Measurements from ENCODE around the gene PRKCE.

Gene PRKCE

GRCh38 chr2:45651415-45652089 is at the start of gene PRKCE:
Gene PRKCE, plus strand, starts transcription at chr2:45651675.
- peaks cover 7% of the 10 kb centered on the region for H3K36me3 Mint-ChIP-seq (ENCODE audit: low read depth)
- H3K27me3 Mint-ChIP-seq = peaks cover 20% of the 10 kb centered on the region
- H3K4me3 Mint-ChIP-seq = peak within 1 kb of the TSS; percentile 90
- H3K27ac Mint-ChIP-seq = peak within 1 kb of the TSS; percentile 89
- intact Hi-C loops (cut with micrococcal nuclease) = no loop called here
- peaks cover 32% of the 10 kb centered on the region for H3K4me1 Mint-ChIP-seq (ENCODE audit: low read depth)
- H3K9me3 Mint-ChIP-seq = no peaks in the 10 kb centered on the region

GRCh38 chr2:45602624-45603023 is 48.9 kb upstream of the PRKCE start:
- no peaks in the 10 kb centered on the region for H3K27me3 Mint-ChIP-seq
- peaks cover 64% of the 10 kb centered on the region for H3K36me3 Mint-ChIP-seq (ENCODE audit: low read depth)
- H3K9me3 Mint-ChIP-seq = no peaks in the 10 kb centered on the region
- H3K4me3 Mint-ChIP-seq = no peak overlapping the region
- H3K4me1 Mint-ChIP-seq (ENCODE audit: low read depth) = peaks cover 21% of the 10 kb centered on the region
- intact Hi-C loops (cut with micrococcal nuclease) = no loop called here
- peak overlapping the region; percentile 45 for H3K27ac Mint-ChIP-seq

GRCh38 chr2:45605116-45605515 is 46.4 kb upstream of the PRKCE start:
- Mint-ChIP-seq H3K9me3 (no peaks in the 10 kb centered on the region), H3K27me3 (no peaks in the 10 kb centered on the region), H3K4me1 (ENCODE audit: low read depth) (peaks cover 39% of the 10 kb centered on the region), H3K4me3 (no peak overlapping the region), H3K27ac (no peak overlapping the region), H3K36me3 (ENCODE audit: low read depth) (peaks cover 39% of the 10 kb centered on the region)
- intact Hi-C loops (cut with micrococcal nuclease) = no loop called here

GRCh38 chr2:45606796-45607195 is 44.7 kb upstream of the PRKCE start:
- H3K4me1 Mint-ChIP-seq (ENCODE audit: low read depth) = peaks cover 40% of the 10 kb centered on the region
- no peaks in the 10 kb centered on the region for H3K27me3 Mint-ChIP-seq
- intact Hi-C loops (cut with micrococcal nuclease) = no loop called here
- no peaks in the 10 kb centered on the region for H3K9me3 Mint-ChIP-seq
- H3K27ac Mint-ChIP-seq = no peak overlapping the region
- H3K36me3 Mint-ChIP-seq (ENCODE audit: low read depth) = peaks cover 31% of the 10 kb centered on the region
- no peak overlapping the region for H3K4me3 Mint-ChIP-seq

GRCh38 chr2:45607701-45608100 is 43.8 kb upstream of the PRKCE start:
- peaks cover 37% of the 10 kb centered on the region for H3K4me1 Mint-ChIP-seq (ENCODE audit: low read depth)
- no peaks in the 10 kb centered on the region for H3K9me3 Mint-ChIP-seq
- no peak overlapping the region for H3K4me3 Mint-ChIP-seq
- no peak overlapping the region for H3K27ac Mint-ChIP-seq
- H3K36me3 Mint-ChIP-seq (ENCODE audit: low read depth) = peaks cover 27% of the 10 kb centered on the region
- no peaks in the 10 kb centered on the region for H3K27me3 Mint-ChIP-seq
- intact Hi-C loops (cut with micrococcal nuclease) = no loop called here

GRCh38 chr2:45610281-45611019 is 41.0 kb upstream of the PRKCE start:
- intact Hi-C loops (cut with micrococcal nuclease) = loop anchor here (2.0 kb wide), 1 partner anchor 26 kb away; no protein-coding TSS in a partner anchor

GRCh38 chr2:45611020-45611859 is 40.2 kb upstream of the PRKCE start, which contains the start of gene SRBD1:
Gene SRBD1, minus strand, starts transcription at chr2:45611267. Its CDS starts 5,826 bp downstream, at chr2:45605441.
- Mint-ChIP-seq H3K27me3 (no peaks in the 10 kb centered on the region), H3K36me3 (ENCODE audit: low read depth) (peaks cover 8% of the 10 kb centered on the region), H3K9me3 (no peaks in the 10 kb centered on the region), H3K4me3 (peak within 1 kb of the TSS; percentile 96), H3K27ac (peak within 1 kb of the TSS; percentile 97), H3K4me1 (ENCODE audit: low read depth) (peaks cover 31% of the 10 kb centered on the region)
- intact Hi-C loops (cut with micrococcal nuclease) = loop anchor here (2.0 kb wide), 1 partner anchor 26 kb away; no protein-coding TSS in a partner anchor

More at GRCh38 chr2:45610281-45611019, 41.0 kb upstream of the PRKCE start:
- peaks cover 8% of the 10 kb centered on the region for H3K36me3 Mint-ChIP-seq (ENCODE audit: low read depth)
- peaks cover 31% of the 10 kb centered on the region for H3K4me1 Mint-ChIP-seq (ENCODE audit: low read depth)
- peak overlapping the region; percentile 96 for H3K4me3 Mint-ChIP-seq
- no peaks in the 10 kb centered on the region for H3K27me3 Mint-ChIP-seq
- no peaks in the 10 kb centered on the region for H3K9me3 Mint-ChIP-seq
- H3K27ac Mint-ChIP-seq = peak overlapping the region; percentile 97

- Mint-ChIP-seq H3K27ac (peak overlapping the region; percentile 97), H3K4me3 (no peak overlapping the region)
- intact Hi-C loops (cut with micrococcal nuclease) = no loop called here
These were observed 39.2 kb upstream of the PRKCE start for GRCh38 chr2:45612285-45612684.

GRCh38 chr2:45612731-45613130 is 38.7 kb upstream of the PRKCE start:
- no peaks in the 10 kb centered on the region for H3K9me3 Mint-ChIP-seq
- H3K4me3 Mint-ChIP-seq = no peak overlapping the region
- no peaks in the 10 kb centered on the region for H3K27me3 Mint-ChIP-seq
- intact Hi-C loops (cut with micrococcal nuclease) = no loop called here
- H3K27ac Mint-ChIP-seq = no peak overlapping the region
- peaks cover 23% of the 10 kb centered on the region for H3K4me1 Mint-ChIP-seq (ENCODE audit: low read depth)
- peaks cover 8% of the 10 kb centered on the region for H3K36me3 Mint-ChIP-seq (ENCODE audit: low read depth)

More at GRCh38 chr2:45612285-45612684, 39.2 kb upstream of the PRKCE start:
- Mint-ChIP-seq H3K27me3 (no peaks in the 10 kb centered on the region), H3K36me3 (ENCODE audit: low read depth) (peaks cover 8% of the 10 kb centered on the region), H3K9me3 (no peaks in the 10 kb centered on the region), H3K4me1 (ENCODE audit: low read depth) (peaks cover 26% of the 10 kb centered on the region)

GRCh38 chr2:45614330-45614729 is 37.1 kb upstream of the PRKCE start:
- intact Hi-C loops (cut with micrococcal nuclease) = no loop called here
- H3K27me3 Mint-ChIP-seq = no peaks in the 10 kb centered on the region
- H3K9me3 Mint-ChIP-seq = no peaks in the 10 kb centered on the region
- peaks cover 8% of the 10 kb centered on the region for H3K36me3 Mint-ChIP-seq (ENCODE audit: low read depth)
- H3K27ac Mint-ChIP-seq = no peak overlapping the region
- H3K4me3 Mint-ChIP-seq = no peak overlapping the region
- peaks cover 9% of the 10 kb centered on the region for H3K4me1 Mint-ChIP-seq (ENCODE audit: low read depth)

GRCh38 chr2:45614871-45615415 is 36.5 kb upstream of the PRKCE start:
- H3K36me3 Mint-ChIP-seq (ENCODE audit: low read depth) = peaks cover 8% of the 10 kb centered on the region
- H3K4me1 Mint-ChIP-seq (ENCODE audit: low read depth) = peaks cover 3% of the 10 kb centered on the region
- H3K27ac Mint-ChIP-seq = no peak overlapping the region
- no peak overlapping the region for H3K4me3 Mint-ChIP-seq
- no peaks in the 10 kb centered on the region for H3K27me3 Mint-ChIP-seq
- intact Hi-C loops (cut with micrococcal nuclease) = no loop called here
- no peaks in the 10 kb centered on the region for H3K9me3 Mint-ChIP-seq

- intact Hi-C loops (cut with micrococcal nuclease) = no loop called here
- Mint-ChIP-seq H3K4me1 (ENCODE audit: low read depth) (no peaks in the 10 kb centered on the region), H3K27ac (no peak overlapping the region), H3K9me3 (no peaks in the 10 kb centered on the region), H3K36me3 (ENCODE audit: low read depth) (no peaks in the 10 kb centered on the region), H3K4me3 (no peak overlapping the region), H3K27me3 (no peaks in the 10 kb centered on the region)
These were observed 34.6 kb upstream of the PRKCE start for GRCh38 chr2:45616658-45617411.

GRCh38 chr2:45617496-45617895 is 34.0 kb upstream of the PRKCE start:
- no peaks in the 10 kb centered on the region for H3K27me3 Mint-ChIP-seq
- H3K4me3 Mint-ChIP-seq = no peak overlapping the region
- H3K4me1 Mint-ChIP-seq (ENCODE audit: low read depth) = no peaks in the 10 kb centered on the region
- H3K36me3 Mint-ChIP-seq (ENCODE audit: low read depth) = no peaks in the 10 kb centered on the region
- H3K9me3 Mint-ChIP-seq = no peaks in the 10 kb centered on the region
- intact Hi-C loops (cut with micrococcal nuclease) = no loop called here
- H3K27ac Mint-ChIP-seq = no peak overlapping the region
